SK-N-SH (cell line): ENCODE results near the gene MED15.

ENCODE experiments used
- FOXM1 ChIP-seq: IDR thresholded peaks from 2 replicates; pipeline ENCODE4 v1.4.0; 2012; ENCODE audit warnings: low read depth, mild to moderate bottlenecking
- MAX ChIP-seq: IDR thresholded peaks from 2 replicates; pipeline ENCODE4 v1.4.0; 2012; ENCODE audit warnings: low read depth
- POLR2AphosphoS5 ChIP-seq: IDR thresholded peaks from 2 replicates; pipeline ENCODE4 v1.6.1; 2012; ENCODE audit warnings: low read depth, low read length

GRCh38 chr22:20532256-20532993, 25.0 kb downstream of the MED15 start:
- no peak for TF ChIP-seq MAX
- no peak for TF ChIP-seq POLR2AphosphoS5
- no peak for TF ChIP-seq FOXM1
